HG03521 (cell line): Measurements from ENCODE around the gene ANO7.

Source experiments
- ATAC-seq: cut with Tn5 transposase; IDR thresholded peaks from one replicate; pipeline ENCODE4 v1.9.1; 2021; ENCODE audit warnings: mild to moderate bottlenecking, moderate library complexity; ENCODE audit not compliant: unreplicated experiment

ANO7 gene

GRCh38 chr2:241226723-241227572 lies 38.5 kb downstream of the ANO7 start:
- no peak for ATAC-seq

- ATAC-seq, result no peak
Observed at GRCh38 chr2:241227594-241227993, 39.1 kb downstream of the ANO7 start.

GRCh38 chr2:241228081-241228859 lies 39.8 kb downstream of the ANO7 start:
- ATAC-seq, result no peak

GRCh38 chr2:241228860-241229516 lies 40.5 kb downstream of the ANO7 start:
- ATAC-seq, result no peak

- no peak for ATAC-seq
Observed at GRCh38 chr2:241229563-241230401, 41.3 kb downstream of the ANO7 start.

- ATAC-seq, result no peak
Observed at GRCh38 chr2:241230435-241230834, 42.0 kb downstream of the ANO7 start.

- ATAC-seq, result no peak
Observed at GRCh38 chr2:241232736-241233575, 44.5 kb downstream of the ANO7 start.

GRCh38 chr2:241234066-241234790 lies 45.8 kb downstream of the ANO7 start:
- no peak for ATAC-seq

GRCh38 chr2:241234962-241235740 lies 46.7 kb downstream of the ANO7 start:
- no peak for ATAC-seq

- ATAC-seq, result no peak
Observed at GRCh38 chr2:241235859-241236593, 47.5 kb downstream of the ANO7 start.

- ATAC-seq, result no peak
Observed at GRCh38 chr2:241237047-241237446, 48.6 kb downstream of the ANO7 start.

GRCh38 chr2:241237949-241238371 lies 49.5 kb downstream of the ANO7 start:
- no peak for ATAC-seq

GRCh38 chr2:241238693-241239198 lies 50.3 kb downstream of the ANO7 start:
- no peak for ATAC-seq

GRCh38 chr2:241239552-241240202 lies 51.2 kb downstream of the ANO7 start:
- ATAC-seq, result no peak

- ATAC-seq, result no peak
Observed at GRCh38 chr2:241240320-241241004, 52.0 kb downstream of the ANO7 start.

- no peak for ATAC-seq
Observed at GRCh38 chr2:241241669-241242068, 53.2 kb downstream of the ANO7 start.
